ENCODE measurements around the gene RRP1. TPM values are rescaled to one million over a fixed set of nuclear protein-coding genes. Genes with fewer than 3 reads are reported as not detected.

Gene RRP1
- 76.4 and 96.6 TPM in 2 replicates for total RNA-seq (2014; rRNA removed)
- percentile 86 among the genes with signal in this experiment for Bru-seq, nascent RNA
- percentile 92 among the genes with signal in this experiment for BruChase-seq, experiment 1, labeled RNA remaining after a 6-hour chase
- percentile 89 among the genes with signal in this experiment for BruChase-seq, experiment 2, labeled RNA remaining after a 2-hour chase
- long read RNA-seq, transcript RRP1-207 (13 exons, 3,022 nt) = major isoform, 136 of 189 reads
- long read RNA-seq, partial matches to known transcripts = 10 of 189 reads
- long read RNA-seq, other reads (novel, unspliced or antisense) = 42 of 189 reads

- Histone ChIP-seq H3K4me3 (ENCODE audit: low read length) (peak within 1 kb of the TSS; percentile 82), H3K79me2 (ENCODE audit: low read length) (peaks cover 51% of the 10 kb centered on the region), H3K27ac (ENCODE audit: low read length) (peak within 1 kb of the TSS; percentile 78), H3K9me2 (replicated peaks; ENCODE audit: low read length) (no peaks in the 10 kb centered on the region), H3K4me1 (ENCODE audit: insufficient read depth, low read length) (peaks cover 12% of the 10 kb centered on the region), H2AFZ (ENCODE audit: low read length) (peak within 1 kb of the TSS; percentile 73), H3K27me3 (ENCODE audit: low read length) (no peaks in the 10 kb centered on the region), H3K9me3 (ENCODE audit: low read length) (no peaks in the 10 kb centered on the region), H3F3A (ENCODE audit: low read length, unreplicated experiment) (no peaks in the 10 kb centered on the region), H3K36me3 (ENCODE audit: low read depth, low read length) (peaks cover 38% of the 10 kb centered on the region), H3K4me2 (ENCODE audit: low read length) (peak within 1 kb of the TSS; percentile 85), H3K9ac (ENCODE audit: low read length) (peak within 1 kb of the TSS; percentile 90), H4K20me1 (ENCODE audit: low read length) (peaks cover 22% of the 10 kb centered on the region)
- peak; percentile 96 for DNase-seq
- CTCF ChIA-PET = interaction anchor here (0.6 kb wide), 1 partner anchor 29 kb away, joined by 3 read pairs; no protein-coding TSS in a partner anchor
- no TSS peak for BruUV-seq (replicated peaks)
- intact Hi-C loops (cut with micrococcal nuclease) = no loop called here
- POLR2A ChIA-PET (ENCODE audit: unreplicated experiment) = interaction anchor here (0.7 kb wide), 2 partner anchors 15 to 227 kb away, joined by 3 to 4 read pairs; no protein-coding TSS in a partner anchor
- ATAC-seq = peak; percentile 85
- TF ChIP-seq EZH2 (IDR thresholded peaks at IDR 0.05; ENCODE audit: low read length, unreplicated experiment) (no peak), CTCF (conservative IDR thresholded peaks at IDR 0.05; ENCODE audit: low read depth, low read length) (peak; percentile 86)
These were observed at the start of gene RRP1 for GRCh38 chr21:43789276-43790009. Gene RRP1, plus strand, starts transcription at chr21:43789577. Its CDS starts 53 bp downstream, at chr21:43789630.

GRCh38 chr21:43739621-43740435, 49.5 kb upstream of the RRP1 start:
- Histone ChIP-seq H3K9me2 (replicated peaks; ENCODE audit: low read length) (no peaks in the 10 kb centered on the region), H2AFZ (ENCODE audit: low read length) (no peak overlapping the region), H3K27me3 (ENCODE audit: low read length) (no peaks in the 10 kb centered on the region), H3K4me3 (ENCODE audit: low read length) (no peak overlapping the region), H3K27ac (ENCODE audit: low read length) (no peak overlapping the region), H3K4me1 (ENCODE audit: insufficient read depth, low read length) (0 out of 2 replicates have a peak, but pooled peaks cover 3% of the 10 kb centered on the region), H3F3A (ENCODE audit: low read length, unreplicated experiment) (no peaks in the 10 kb centered on the region), H3K9ac (ENCODE audit: low read length) (no peak overlapping the region), H3K9me3 (ENCODE audit: low read length) (no peaks in the 10 kb centered on the region), H3K36me3 (ENCODE audit: low read depth, low read length) (peaks cover 54% of the 10 kb centered on the region), H3K79me2 (ENCODE audit: low read length) (peaks cover 46% of the 10 kb centered on the region), H4K20me1 (ENCODE audit: low read length) (0 out of 2 replicates have a peak, but pooled peaks cover 12% of the 10 kb centered on the region), H3K4me2 (ENCODE audit: low read length) (no peak overlapping the region)
- no TSS peak for BruUV-seq (replicated peaks)
- DNase-seq (no peak), ATAC-seq (peak; percentile 57)
- intact Hi-C loops (cut with micrococcal nuclease) = no loop called here
- TF ChIP-seq CTCF (conservative IDR thresholded peaks at IDR 0.05; ENCODE audit: low read depth, low read length) (no peak), EZH2 (IDR thresholded peaks at IDR 0.05; ENCODE audit: low read length, unreplicated experiment) (no peak), EZH2phosphoT487 (IDR thresholded peaks at IDR 0.05; ENCODE audit: borderline replicate concordance, low read length) (no peak)
- ChIA-PET CTCF (no interaction called here), POLR2A (ENCODE audit: unreplicated experiment) (interaction anchor here (0.6 kb wide), 1 partner anchor 154 kb away, joined by 4 read pairs; no protein-coding TSS in a partner anchor)
